OCI-LY7 (cell line): Measurements from ENCODE around the gene HTR3B. TPM values are rescaled to one million over a fixed set of nuclear protein-coding genes. Genes with fewer than 3 reads are reported as not detected.

Experiments used
- BruUV-seq: library from RNA; stranded (reverse); fragments of 400-500 nt; replicated peaks from 2 replicates; lab custom pipeline; 2021; lab: Mats Ljungman, UMichigan
- CTCF ChIA-PET: fragments of 300-600 bp; sonication (Branson Sonifier 250); formaldehyde crosslinking; loops from one replicate; lab custom pipeline; 2022; ENCODE audit warnings: antibody characterized with exemption; ENCODE audit not compliant: unreplicated experiment; lab: Charles Lee
- POLR2A ChIA-PET: fragments of 300-600 bp; sonication (Branson Sonifier 250); formaldehyde crosslinking; loops from one replicate; lab custom pipeline; 2022; ENCODE audit warnings: antibody characterized with exemption; lab: Charles Lee
- DNase-seq: peaks from one replicate; pipeline ENCODE4 v3.0.0-alpha.2; 2015; ENCODE audit warnings: low spot score
- H2AFZ ChIP-seq: fragments of 200-600 bp; sonication (generic), shearing (Covaris generic); 2 replicates; pipeline ENCODE4 v1.6.1; 2014; ENCODE audit warnings: mild to moderate bottlenecking, antibody characterized with exemption, low read length, moderate library complexity
- H3K27ac ChIP-seq: fragments of 200-600 bp; sonication (generic); 2 replicates; pipeline ENCODE4 v1.5.1; 2014; ENCODE audit warnings: mixed run types, low read depth, mild to moderate bottlenecking, moderate library complexity, low read length, inconsistent platforms; ENCODE audit not compliant: poor library complexity, severe bottlenecking
- H3K36me3 ChIP-seq: fragments of 200-600 bp; sonication (generic); 2 replicates; pipeline ENCODE4 v1.6.1; 2014; ENCODE audit warnings: mild to moderate bottlenecking, antibody characterized with exemption, low read length, moderate library complexity, mixed read lengths; ENCODE audit not compliant: insufficient read depth
- H3K4me1 ChIP-seq: fragments of 200-600 bp; sonication (generic); 2 replicates; pipeline ENCODE4 v1.5.1; 2014; ENCODE audit warnings: mild to moderate bottlenecking, low read length; ENCODE audit not compliant: insufficient read depth, poor library complexity, severe bottlenecking
- H3K4me2 ChIP-seq: fragments of 200-600 bp; sonication (generic); 2 replicates; pipeline ENCODE4 v1.6.1; 2014; ENCODE audit warnings: mild to moderate bottlenecking, low read length
- H3K4me3 ChIP-seq: fragments of 200-600 bp; sonication (generic); 2 replicates; pipeline ENCODE4 v1.5.1; 2014; ENCODE audit warnings: mild to moderate bottlenecking, low read depth, low read length; ENCODE audit not compliant: poor library complexity, severe bottlenecking
- H3K79me2 ChIP-seq: fragments of 200-600 bp; sonication (generic); 2 replicates; pipeline ENCODE4 v1.6.1; 2016; ENCODE audit warnings: low read depth, mild to moderate bottlenecking, low read length, moderate library complexity, mixed read lengths; ENCODE audit not compliant: insufficient read depth
- H3K9me2 ChIP-seq: fragments of 200-600 bp; sonication (generic); 2 replicates; pipeline ENCODE4 v1.6.1; 2016; ENCODE audit warnings: mild to moderate bottlenecking, low read length, mixed read lengths; ENCODE audit not compliant: insufficient read depth
- H3K9me3 ChIP-seq: fragments of 200-600 bp; sonication (generic); 2 replicates; pipeline ENCODE4 v1.6.1; 2014; ENCODE audit warnings: mild to moderate bottlenecking, mixed run types, low read length, mixed read lengths
- H4K20me1 ChIP-seq: fragments of 200-600 bp; sonication (generic); 2 replicates; pipeline ENCODE4 v1.6.1; 2014; ENCODE audit warnings: mild to moderate bottlenecking, antibody characterized with exemption, low read length, moderate library complexity, mixed read lengths; ENCODE audit not compliant: insufficient read depth
- EZH2phosphoT487 ChIP-seq: fragments of 200-600 bp; sonication (generic); IDR thresholded peaks from 2 replicates; pipeline ENCODE4 v1.6.1; 2018; ENCODE audit warnings: low read depth, borderline replicate concordance, mild to moderate bottlenecking, mixed run types, antibody characterized with exemption, low read length, moderate library complexity, mixed read lengths
- intact Hi-C: fragments of 100-400 bp; cut with micrococcal nuclease; formaldehyde crosslinking; loops from one replicate; pipeline ENCODE4 v1.10.0; 2022; ENCODE audit not compliant: unreplicated experiment
- total RNA-seq, 2 experiments: library from RNA; depleted of rRNA in 1 of 2; stranded (reverse); fragments of >200 nt in 1 of 2; shearing (Covaris generic) in 1 of 2; gene quantifications; 2 replicates each; pipeline ENCODE4 v1.2.3, GENCODE V29; 2014 to 2022
- TF ChIP-seq, protein P1 (sequence below): fragments of 200-600 bp; sonication (generic); conservative IDR thresholded peaks from 2 replicates; pipeline ENCODE4 v1.5.1; 2014; ENCODE audit warnings: mild to moderate bottlenecking, antibody characterized with exemption, low read length, moderate library complexity, mixed read lengths

The HTR3B gene
- total RNA-seq, 2 experiments from 2014 or later: not detected

DNA sequence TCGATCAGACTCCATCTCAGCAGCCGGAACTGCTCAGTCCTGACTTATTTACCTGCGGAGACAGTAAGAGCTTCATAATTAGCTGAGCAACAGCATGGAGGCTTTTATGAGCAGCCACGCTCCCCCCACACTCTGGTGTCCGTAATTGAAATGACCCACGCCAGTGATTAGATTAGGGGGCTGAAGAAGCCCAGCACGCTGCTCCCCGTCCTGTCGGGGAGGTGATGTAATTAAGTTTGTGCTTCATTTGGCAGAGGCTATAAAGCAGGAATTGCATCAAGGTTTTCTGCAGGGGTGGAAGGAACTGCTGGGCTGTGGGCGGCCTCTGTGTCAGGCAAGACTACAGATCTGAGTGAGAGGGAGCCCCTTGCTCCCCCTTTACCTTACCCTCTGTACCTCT, 47.5 kb downstream of the HTR3B start:
- BruUV-seq: no TSS peak
- H3K4me1 ChIP-seq: peaks cover 8% of the 10 kb centered on the region
- no peaks in the 10 kb centered on the region for H4K20me1 ChIP-seq
- no peak overlapping the region for H3K4me3 ChIP-seq
- no peak overlapping the region for H2AFZ ChIP-seq
- POLR2A ChIA-PET: interaction anchor here (0.9 kb wide), 1 partner anchor 24 kb away, joined by 3 read pairs; no protein-coding TSS in a partner anchor
- H3K9me3 ChIP-seq: no peaks in the 10 kb centered on the region
- no peaks in the 10 kb centered on the region for H3K9me2 ChIP-seq
- no peaks in the 10 kb centered on the region for H3K79me2 ChIP-seq
- H3K4me2 ChIP-seq: no peak overlapping the region
- H3K36me3 ChIP-seq: no peaks in the 10 kb centered on the region
- CTCF ChIA-PET: no interaction called here
- TF ChIP-seq, protein P1, sequence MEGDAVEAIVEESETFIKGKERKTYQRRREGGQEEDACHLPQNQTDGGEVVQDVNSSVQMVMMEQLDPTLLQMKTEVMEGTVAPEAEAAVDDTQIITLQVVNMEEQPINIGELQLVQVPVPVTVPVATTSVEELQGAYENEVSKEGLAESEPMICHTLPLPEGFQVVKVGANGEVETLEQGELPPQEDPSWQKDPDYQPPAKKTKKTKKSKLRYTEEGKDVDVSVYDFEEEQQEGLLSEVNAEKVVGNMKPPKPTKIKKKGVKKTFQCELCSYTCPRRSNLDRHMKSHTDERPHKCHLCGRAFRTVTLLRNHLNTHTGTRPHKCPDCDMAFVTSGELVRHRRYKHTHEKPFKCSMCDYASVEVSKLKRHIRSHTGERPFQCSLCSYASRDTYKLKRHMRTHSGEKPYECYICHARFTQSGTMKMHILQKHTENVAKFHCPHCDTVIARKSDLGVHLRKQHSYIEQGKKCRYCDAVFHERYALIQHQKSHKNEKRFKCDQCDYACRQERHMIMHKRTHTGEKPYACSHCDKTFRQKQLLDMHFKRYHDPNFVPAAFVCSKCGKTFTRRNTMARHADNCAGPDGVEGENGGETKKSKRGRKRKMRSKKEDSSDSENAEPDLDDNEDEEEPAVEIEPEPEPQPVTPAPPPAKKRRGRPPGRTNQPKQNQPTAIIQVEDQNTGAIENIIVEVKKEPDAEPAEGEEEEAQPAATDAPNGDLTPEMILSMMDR: no peak
- no peak for TF ChIP-seq EZH2phosphoT487
- no peak overlapping the region for H3K27ac ChIP-seq
- no peak for DNase-seq
- intact Hi-C loops: no loop called here

DNA sequence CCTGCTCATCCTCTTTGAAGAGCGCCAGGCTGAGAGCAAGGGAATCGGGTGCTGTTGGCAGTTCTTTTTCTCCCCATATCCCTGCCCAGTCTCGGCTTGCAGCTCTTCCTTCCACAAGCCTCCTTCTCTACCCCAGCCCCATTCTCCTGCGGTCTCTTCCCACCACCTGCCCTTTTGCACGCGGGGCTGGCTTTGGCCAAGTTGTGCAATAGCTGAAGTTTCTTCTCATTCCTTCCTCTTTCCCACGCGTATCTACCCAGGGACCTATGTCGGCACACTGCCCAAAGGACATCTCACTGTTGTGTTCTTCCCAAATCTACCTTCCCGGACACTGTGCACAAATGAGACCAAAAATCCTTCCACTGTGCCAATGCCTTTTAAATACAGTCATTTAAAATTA, 48.0 kb downstream of the HTR3B start:
- BruUV-seq: no TSS peak
- peaks cover 8% of the 10 kb centered on the region for H3K4me1 ChIP-seq
- ChIA-PET CTCF (no interaction called here), POLR2A (no interaction called here)
- DNase-seq: no peak
- no peaks in the 10 kb centered on the region for H3K79me2 ChIP-seq
- intact Hi-C loops: no loop called here
- H3K27ac ChIP-seq: no peak overlapping the region
- no peaks in the 10 kb centered on the region for H4K20me1 ChIP-seq
- H3K4me3 ChIP-seq: no peak overlapping the region
- no peaks in the 10 kb centered on the region for H3K9me3 ChIP-seq
- no peaks in the 10 kb centered on the region for H3K36me3 ChIP-seq
- H3K4me2 ChIP-seq: no peak overlapping the region
- TF ChIP-seq, protein P1: no peak
- TF ChIP-seq EZH2phosphoT487: no peak
- H3K9me2 ChIP-seq: no peaks in the 10 kb centered on the region
- H2AFZ ChIP-seq: no peak overlapping the region

DNA sequence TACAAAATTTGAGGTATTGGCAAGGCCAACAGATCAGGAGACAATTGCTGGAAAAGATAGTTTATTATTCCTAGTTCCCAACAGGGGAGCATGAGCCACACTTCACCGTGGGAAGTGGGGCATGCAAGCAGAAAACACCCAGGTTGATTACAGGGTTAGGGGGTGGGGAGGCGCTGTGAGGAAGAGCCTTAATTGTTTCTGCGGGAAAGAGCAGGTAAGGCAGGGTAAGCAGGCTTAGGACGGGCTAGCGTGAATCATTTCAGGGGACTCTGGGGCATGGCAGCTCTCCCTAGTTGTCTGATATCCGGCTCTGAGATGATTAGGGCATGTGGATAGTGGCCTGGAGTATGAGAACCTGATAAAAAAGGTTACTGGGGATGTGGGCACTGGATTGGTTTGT, 49.6 kb downstream of the HTR3B start:
- H3K36me3 ChIP-seq: no peaks in the 10 kb centered on the region
- H3K4me2 ChIP-seq: no peak overlapping the region
- no peak overlapping the region for H3K4me3 ChIP-seq
- BruUV-seq: no TSS peak
- ChIA-PET CTCF (no interaction called here), POLR2A (interaction anchor here (0.5 kb wide), 1 partner anchor 131 kb away, joined by 3 read pairs; no protein-coding TSS in a partner anchor)
- H2AFZ ChIP-seq: no peak overlapping the region
- H3K27ac ChIP-seq: no peak overlapping the region
- H3K79me2 ChIP-seq: no peaks in the 10 kb centered on the region
- intact Hi-C loops: no loop called here
- no peaks in the 10 kb centered on the region for H3K9me2 ChIP-seq
- no peaks in the 10 kb centered on the region for H4K20me1 ChIP-seq
- no peak for DNase-seq
- H3K9me3 ChIP-seq: no peaks in the 10 kb centered on the region
- H3K4me1 ChIP-seq: no peaks in the 10 kb centered on the region
- TF ChIP-seq EZH2phosphoT487: no peak
- TF ChIP-seq, protein P1: no peak
